Nasal cavity respiratory epithelium epithelial cell of viscerocranial mucosa (primary cell): ENCODE results near the gene PDCD10. TPM values are rescaled to one million over a fixed set of nuclear protein-coding genes. Genes with fewer than 3 reads are reported as not detected.

Experiments
- total RNA-seq: library from RNA; depleted of rRNA; stranded (reverse); fragments of >200 nt; gene quantifications from 2 replicates; pipeline ENCODE4 v1.2.3, GENCODE V29; 2014

PDCD10 gene
- total RNA-seq: 110 and 122 TPM in 2 replicates

DNA sequence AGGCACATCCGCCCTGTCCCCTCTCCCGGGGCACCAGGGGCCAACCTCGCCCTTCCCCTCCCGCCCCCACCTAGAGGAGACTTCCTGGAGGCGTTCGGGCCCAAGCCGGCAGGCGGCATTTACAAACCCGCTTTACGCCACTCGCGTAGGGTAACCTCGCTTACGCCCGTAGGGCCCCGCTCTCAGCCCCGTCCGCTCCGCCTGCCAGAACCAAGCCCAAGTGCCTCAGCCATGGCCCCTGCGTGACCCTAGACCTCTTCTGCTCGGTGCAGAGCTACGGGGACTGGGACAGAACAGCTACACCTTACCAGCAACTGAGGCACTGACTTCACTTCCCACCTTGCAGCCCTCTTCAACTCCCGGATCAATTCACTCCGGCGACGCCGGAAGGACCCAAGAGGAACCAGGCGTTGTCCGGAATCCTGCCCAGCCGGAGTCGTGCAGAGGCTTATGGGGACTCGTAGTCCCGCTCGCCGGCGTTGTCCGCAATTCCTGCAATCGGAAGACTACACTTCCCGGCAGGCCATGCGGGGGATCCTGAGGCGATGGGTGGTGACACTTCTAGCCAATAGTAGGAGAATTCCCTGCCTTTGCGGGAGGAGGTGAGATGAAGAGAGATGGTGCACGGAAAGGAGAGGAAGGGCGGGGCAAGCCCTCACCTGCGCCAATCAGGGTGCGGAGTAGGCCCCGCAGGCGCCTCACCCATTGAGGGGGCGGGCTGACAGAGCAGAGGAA, at the start of gene PDCD10:
TSS of gene PDCD10 (minus strand) at position 395 of the 735 bp plus-strand sequence. CDS start 14,735 bp downstream, outside the sequence.

DNA sequence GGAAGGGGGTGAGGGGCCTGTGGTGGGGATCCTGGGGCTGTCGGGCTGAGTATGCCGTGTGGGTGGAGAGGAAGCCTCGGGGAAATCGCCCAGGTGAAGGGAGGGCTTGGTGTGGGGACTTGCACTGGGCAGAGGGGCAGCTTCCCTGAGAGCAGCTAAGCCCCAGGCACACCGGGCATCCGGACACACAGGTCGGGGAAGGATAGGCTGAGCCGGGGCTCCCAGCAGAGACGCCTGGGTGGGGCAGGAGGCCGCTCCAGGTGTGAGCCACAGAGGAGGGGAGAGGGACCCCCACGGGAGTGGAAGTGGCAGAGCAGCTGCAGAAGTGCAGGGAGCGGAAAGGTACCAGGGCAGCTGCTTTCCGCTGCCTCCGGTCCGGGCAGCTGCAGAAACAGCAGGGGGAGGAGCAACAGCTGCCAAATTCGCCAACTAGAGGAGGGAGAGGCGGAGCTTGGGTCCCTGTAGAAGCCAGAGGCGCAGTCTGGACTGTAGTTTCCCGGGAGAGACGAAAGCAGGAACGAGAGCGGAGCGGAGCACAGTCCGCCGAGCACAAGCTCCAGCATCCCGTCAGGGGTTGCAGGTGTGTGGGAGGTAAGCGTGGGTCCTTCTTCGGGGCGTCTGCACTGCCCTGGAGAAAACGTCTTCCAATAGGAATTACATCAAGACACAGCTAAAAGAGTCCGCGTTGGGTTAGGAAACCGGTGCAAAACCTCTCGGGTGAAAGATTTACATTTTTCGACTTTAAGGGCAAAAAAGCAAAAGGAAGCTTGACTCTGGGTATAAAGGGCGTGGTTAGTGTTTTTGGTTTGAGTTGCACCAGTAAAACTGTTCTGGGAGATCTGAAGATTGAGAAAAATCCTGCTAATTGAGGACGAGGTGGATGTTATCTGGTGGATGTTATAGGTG, 794 bp upstream of the PDCD10 start, which contains the start of gene SERPINI1:
TSS of gene SERPINI1 (plus strand) at position 489 of the 906 bp plus-strand sequence. CDS start 53,408 bp downstream, outside the sequence.

DNA sequence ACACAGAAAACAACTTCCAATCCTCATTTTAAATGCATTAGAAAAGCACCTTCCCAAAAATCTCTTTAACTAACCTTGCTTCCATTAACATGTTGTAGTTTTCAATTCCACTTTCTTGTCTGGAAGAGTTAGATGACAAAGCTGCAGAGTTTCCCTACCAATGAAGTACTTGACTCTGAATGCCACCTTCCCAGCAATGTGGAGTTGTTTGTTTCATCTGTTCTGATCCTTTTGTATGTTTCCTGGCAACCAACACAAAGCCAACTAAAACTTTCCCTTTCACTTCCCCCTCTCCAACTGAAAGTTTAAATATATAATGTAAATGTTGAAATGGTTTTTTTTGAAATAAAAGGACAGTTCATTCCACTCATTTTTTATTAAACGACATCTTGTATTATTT, 80.9 kb downstream of the PDCD10 start, which contains the start of gene WDR49:
TSS of gene WDR49 (minus strand) at position 183 of the 400 bp plus-strand sequence. CDS start 517 bp downstream, outside the sequence.

Other genes with a start within 250 kb of the PDCD10 start
- 0.07 and 0.34 TPM in 2 replicates for gene WDR49, start 81.0 kb downstream of the PDCD10 start, total RNA-seq
- 2.3 and 2.7 TPM in 2 replicates for gene SERPINI1, start 829 bp upstream of the PDCD10 start, total RNA-seq